GM19328 (cell line): ENCODE results near the gene SIVA1.

Experiments
- ATAC-seq: cut with Tn5 transposase; IDR thresholded peaks from one replicate; pipeline ENCODE4 v1.9.1; 2021; ENCODE audit warnings: mild to moderate bottlenecking, moderate library complexity; ENCODE audit not compliant: unreplicated experiment

SIVA1 gene

DNA sequence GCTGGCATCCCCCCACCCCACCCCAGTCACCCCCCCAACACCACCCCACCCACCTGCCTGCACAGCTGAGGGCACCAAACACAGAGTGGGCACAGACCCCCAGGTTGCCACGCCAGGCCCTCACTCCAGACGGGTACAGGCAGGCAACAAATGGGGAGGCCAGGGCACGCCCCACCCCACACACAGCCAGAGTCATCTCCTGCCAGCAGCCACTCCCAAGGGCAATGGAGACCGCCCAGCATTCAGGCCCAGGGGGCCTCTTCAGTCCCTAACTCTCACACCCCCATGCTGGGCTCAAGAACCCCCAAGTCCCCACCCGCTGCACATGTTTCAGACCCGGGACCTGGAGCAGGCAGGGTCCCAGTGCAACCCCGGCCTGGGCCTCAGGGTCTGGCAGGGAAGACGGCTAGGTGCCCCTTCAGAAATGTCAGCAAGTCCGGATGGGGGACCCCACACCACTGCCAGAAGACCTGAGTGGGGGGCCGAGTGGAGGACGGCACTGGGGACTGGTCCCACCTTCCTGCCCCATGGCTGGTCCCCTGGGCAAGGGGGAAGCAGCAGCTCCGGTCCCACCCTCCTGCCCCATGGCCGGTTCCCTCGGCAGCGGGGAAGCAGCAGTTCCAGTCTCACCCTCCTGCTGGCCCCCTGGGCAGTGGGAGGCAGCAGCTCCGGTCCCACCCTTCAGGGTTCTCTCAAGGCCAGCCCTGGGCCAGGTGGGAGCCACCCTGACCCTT lies 30.7 kb downstream of the SIVA1 start:
- no peak for ATAC-seq

DNA sequence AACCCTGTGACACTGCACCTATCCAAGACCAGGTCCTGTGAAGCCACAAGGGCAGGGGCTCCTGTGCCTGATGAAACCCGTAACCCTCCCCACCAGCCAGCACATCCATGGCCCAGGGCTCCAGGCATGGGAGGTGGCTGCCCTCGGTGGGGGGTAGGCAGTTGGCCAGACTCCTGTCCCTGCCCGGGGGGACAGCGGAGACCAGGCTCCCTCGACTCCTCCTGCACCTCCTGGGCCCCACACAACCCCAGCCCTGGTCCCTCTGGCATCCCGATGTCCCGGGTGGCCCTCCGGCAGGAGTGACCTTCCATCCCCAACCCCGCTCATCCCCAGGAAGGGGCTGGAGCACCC lies 31.2 kb downstream of the SIVA1 start:
- ATAC-seq = no peak

DNA sequence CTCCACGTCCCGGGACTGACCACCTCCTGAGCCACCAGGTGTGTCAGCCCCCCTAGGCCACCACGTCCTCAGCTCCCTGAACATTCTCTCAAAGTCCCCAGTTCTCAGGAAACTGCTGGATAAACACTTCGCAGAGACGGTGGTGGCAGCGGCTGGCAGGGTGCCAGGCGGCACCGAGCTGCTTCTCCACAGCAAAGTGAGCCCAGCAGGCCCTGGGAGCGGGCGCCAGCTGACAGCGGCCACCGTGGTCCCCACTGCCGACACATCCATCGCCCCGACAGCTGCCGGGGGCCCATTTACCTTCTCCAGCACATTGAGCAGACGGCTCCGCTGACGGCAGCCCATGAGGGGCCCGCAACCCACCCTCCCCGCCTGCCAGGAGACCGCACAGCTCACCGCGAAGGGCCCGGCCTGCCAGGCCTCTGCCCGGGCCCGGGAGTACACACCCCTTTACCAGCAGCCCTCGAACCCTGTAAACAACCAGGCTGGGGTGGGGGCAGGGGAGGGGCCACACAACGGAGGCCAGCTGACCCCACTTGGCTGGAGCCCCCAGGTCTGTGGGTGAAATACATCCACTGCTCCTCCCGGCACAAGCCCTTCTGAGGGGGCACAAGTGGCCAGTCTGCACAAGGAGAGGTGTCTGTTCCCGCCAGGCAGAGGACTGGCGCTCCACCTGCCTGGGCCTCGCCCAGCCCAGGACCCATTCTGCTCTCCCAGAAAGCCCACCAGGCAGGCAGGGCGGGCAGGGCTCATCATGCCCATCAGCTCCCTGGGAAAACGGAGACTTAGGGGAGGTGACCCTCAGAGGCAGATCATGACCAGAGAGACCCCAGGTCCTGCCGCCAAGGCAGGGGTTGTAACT lies 32.1 kb downstream of the SIVA1 start:
- ATAC-seq = no peak

DNA sequence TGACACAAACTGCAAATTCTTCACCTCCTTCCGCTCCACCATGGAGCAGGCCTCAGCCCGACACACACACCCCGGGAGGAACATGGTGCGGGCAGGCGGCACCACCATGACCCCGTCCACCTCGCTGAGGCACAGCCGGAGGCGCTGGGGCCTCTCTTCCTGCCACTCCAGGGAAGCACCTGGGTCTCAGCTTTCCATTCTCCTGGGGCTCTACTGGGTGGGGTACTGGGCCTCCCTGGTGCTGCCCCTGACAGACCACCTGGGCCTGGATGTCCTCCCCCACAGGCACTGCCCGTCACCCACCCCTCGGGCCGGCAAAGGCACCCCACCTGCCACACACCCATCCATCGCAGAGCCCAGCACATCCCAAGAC lies 32.7 kb downstream of the SIVA1 start:
- ATAC-seq = no peak

DNA sequence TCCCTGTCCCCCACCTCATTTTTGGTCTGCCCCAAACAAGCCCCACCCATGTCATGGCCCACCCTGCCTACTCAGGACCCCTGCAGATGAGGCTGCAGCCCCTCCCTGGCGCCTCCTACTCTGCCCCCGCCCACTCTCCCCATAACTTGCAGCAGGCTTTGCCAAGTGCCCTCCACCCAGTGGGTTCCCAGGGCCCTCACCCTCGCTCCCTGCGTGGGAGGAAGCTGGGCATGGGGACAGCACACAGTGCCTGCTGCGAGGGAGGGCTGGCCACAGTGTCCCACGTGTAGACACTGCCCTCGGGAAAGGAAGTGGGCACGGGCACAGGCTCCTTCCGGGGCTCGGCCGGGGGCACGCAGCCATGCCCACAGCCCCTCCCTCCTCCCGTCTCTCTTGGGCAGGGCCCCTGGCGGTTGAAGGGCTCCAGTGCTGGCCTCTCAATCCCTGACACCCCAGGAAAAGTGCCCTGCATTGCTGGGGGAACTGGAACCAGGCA lies 33.2 kb downstream of the SIVA1 start:
- ATAC-seq = no peak

DNA sequence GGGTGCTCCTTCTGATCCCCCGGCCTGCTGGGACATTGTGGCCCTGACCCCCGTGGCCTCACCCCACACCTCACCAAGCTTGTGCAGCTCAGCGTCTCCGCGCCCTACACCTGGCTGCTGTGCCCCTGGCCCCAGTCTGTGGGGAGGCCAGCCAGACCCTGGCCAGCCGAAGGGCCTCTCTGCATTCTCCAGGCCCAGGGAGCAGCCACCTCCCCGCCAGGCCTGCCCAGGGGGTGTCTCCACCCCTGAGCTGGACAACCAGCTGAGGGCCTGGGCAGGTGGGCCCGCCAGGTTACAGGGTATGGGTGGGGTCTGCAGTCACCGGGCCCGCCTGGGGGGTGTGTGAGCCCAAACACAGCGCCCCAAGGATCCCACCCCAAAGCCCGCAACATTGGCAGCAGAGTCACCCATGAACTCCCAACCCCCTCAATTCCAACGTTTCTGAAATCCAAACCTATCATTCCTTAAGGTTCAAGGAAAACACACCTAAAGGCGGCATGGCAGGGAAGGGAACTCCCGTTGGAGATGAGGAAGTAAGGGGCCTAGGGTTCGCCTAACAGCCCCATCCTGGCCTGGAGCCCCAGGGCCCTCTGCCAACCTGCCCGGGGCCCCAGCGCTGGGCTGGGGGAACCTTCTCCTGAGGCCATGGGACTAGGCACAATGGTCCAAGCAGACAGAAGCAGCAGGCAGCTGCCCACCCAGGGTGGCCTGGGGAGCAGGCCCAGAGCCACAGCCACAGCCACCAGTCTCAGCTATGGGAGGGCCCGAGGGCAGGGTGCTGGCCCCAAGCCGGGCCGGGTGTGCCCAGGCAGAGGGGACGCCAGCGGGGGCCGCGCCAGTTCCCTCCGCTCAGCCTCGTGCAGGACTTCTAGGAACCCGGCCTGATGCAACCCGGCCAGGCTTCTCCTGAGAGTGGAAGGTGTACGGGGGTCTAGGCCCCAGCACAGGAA lies 34.1 kb downstream of the SIVA1 start:
- ATAC-seq = no peak

DNA sequence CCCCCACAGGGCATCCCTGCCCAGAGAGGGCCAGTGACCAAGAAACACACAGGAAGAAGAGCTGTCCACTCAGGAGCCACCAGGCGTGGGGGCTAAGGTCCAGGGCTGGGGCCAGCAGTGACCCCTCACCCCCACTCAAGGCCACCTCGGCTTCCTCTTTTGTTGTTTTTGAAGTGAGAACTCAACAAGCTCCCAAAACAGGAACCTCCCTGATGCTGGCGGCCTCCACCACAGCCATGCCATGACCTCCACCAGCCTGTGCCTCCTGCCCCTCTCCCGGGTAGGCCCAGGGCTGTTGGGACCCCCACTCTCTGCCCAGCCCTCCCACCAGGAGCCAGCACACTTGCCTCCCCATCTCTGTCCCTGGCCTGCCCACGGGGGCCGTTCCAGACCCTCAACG lies 34.8 kb downstream of the SIVA1 start:
- no peak for ATAC-seq

DNA sequence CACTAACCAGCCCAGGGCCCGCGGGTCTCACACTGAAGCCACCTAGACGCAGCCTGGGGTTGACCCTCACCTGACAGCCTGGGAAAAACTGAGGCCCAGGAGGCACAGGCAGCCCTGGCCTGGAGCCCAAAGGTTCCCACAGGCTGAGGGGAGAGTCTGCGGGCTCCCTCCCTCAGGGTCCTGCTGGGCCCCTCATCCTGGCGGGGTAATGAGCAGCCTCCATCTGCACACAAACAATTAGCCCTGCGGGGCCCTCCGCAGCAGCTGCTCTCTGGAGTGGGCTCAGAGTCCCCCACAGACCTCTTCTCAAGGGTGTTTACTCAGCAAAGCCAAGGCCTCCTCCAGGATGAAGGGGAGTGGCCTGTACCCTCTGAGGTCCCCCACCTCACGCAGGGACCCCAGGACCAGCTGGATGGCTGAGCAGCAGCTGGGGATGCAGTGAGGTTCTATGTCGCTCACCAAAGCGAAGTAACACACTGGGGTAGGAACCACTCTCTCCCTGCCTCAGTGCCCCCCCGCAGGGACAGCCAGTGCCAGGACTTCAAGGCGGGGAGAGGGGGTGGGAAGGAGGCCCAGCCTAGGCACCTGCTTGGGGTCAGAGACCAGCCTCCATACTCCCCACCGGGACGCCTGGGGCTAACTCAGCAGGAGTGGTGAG lies 35.3 kb downstream of the SIVA1 start:
- no peak for ATAC-seq

DNA sequence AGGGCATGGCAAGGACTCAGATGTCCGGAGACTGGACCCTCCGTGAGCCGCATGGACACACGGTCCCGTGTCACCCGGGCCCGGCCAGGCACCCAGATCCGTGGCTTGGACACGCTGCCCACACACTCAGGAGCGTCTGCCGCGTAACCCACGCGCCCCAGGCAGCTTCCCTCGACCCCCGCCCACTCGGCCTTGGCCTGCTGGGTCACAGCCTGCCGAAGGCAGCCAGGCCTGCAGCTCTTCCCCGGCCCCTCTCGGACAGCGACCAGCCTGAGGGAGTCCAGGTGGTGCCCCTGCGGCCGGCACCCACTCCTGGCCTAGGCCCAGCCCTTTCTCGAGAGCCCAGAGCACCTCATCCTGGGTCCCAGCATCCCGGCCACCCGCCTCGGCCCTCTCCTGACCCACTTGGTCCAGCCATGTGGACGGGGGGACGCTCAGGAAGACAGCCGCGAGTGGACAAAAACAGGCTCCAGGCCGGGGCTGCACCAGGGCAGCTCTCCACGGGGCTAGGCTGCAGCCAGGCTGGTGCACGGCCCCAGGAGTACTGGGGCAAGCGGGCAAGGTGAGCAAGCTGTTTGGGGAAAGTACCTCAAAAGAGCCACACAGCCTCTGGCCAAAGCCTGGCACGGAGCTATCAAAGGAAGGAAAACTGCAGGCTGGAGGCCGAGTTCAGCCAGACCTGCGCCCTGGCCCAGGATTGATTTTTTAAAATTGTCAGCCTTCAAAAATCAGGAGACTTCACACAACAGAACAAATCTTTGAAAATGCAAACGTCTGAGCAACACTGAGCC lies 36.1 kb downstream of the SIVA1 start:
- ATAC-seq = no peak

DNA sequence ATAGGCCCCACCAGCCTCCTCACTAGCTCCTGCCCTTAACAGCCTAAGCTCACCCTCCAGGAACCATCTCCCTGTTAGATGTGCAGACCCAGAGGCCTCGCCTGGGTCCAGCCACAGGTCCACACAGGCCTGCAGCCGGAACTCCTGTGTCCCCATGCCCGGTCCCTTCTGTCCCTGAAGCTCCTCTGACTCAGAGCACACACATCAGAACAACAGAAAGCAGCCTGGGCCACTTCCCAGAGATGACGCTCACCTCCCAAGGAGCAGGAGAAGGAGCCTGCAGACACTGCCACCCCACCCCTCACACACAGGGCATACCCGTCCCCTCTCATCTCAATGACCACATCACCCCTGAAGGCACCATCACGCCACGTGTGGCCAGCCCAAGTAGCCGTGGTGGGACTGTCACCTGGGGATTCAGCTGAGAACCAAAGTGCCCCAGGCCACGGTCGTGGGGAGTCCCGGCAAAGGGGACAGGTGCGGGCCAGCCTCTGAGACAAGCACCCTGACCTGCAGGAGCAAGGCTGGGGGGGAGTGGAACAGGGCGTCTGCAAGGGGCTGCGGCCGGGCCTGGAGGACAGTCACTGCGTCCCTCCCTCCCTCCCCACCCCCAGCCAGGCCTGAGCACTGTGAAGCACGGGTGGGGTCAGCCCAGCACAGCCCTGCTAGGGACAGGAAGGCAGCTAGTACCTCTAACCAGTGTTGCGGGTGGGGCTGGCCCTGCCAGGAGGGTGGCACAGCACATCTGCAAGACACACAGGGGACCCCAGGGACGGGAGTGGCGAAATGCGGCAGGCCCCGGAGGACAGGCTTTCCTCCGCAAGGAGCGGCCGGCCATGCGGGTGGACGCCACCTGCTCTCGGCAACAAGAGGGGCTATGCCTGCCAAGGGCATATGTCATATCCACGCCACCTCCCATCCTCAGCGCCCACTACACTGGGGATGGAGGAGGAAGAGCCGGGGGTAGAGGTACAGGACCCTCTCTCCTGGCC lies 37.1 kb downstream of the SIVA1 start:
- no peak for ATAC-seq

DNA sequence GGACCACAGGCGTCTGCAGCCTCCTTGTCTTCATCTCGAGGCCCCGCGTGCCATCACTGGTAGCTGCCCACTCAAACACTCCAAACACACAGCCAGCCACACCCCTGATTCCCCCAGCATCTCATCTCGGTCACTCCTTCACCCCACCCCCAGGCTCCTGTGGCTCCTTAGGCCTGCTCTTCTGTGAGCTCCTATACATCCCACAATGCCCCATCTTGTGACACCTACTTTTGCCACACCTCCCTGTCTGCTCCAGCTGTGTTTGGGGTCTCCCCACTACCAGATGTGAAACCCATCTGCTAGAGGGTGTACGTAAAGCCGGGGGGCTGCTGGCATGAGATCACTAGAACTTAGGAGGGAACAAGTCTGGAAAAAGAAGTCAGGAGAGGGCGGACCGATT lies 38.5 kb downstream of the SIVA1 start:
- ATAC-seq = no peak

DNA sequence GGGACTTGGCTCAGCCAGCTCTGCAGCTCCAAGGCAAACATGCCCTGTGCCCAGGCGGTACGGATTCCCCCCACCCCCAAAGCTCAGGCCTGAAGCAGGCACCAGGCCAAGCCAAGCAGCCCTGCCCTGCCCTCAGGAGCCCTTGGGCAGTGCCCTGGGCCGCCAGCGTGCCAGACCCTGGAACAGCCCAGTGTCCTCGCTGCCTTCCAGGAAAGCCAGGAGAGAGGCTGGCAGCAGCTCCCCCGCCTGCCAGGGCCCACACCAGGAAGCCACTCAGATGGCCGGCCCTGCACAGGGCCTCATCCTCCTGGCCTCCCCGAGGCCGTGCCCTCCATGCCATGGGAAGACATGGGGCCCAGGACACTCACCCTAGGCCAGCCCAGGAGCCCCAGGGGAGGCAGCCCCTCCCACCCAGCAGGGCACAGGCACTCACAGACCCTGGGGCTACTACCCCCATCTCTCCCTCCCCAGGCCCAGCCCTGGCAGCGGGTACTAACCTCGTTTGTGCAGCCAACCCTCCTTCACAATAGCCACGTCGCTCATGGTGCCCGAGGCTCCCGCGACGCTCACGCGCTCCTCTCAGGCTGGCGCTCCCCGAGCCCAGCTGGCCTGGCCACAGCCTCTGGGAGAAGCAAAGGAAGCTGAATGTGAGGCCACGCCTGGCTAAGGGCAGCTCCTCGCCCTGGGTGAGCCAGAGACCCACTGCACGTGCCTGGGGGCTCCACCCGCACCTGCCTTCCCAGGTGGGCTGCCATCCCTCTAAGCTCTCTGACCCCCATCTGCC lies 39.3 kb downstream of the SIVA1 start:
- no peak for ATAC-seq

DNA sequence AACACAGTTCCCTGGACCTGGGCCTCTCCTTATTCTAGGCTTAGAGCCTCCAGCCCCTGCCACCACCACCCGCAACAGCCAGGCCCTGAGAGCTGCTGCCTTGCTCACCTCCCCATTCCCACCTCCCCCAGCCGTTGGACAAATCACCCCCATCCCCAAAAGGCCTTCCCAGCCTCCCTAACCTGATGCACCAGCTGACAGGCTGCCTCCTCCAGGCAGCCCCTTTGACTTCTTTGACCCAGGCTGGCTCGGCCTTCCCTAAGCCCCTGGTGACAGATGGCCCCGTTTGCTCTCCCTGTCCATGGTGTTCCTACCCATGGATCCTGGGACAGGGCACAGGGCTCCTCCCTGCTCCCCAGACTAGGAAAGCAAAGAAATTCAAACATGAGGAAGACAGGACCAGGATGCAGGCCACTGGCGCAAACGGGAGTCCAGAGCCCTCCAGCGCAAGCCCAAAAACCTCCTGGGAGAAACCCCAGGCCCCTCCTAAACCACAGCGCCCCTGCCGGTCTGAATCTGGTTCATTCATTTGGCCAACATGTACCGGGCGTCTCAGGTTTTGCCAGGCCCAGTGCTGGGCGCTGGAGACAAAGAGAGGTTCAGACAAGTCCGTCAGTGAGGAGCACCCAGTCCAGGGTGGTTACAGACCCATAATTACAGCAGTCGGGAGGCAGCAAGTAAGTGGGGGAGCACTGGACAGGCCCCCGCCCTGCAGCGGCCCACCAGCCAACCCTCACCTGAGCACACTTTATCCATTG lies 40.2 kb downstream of the SIVA1 start:
- ATAC-seq = no peak

DNA sequence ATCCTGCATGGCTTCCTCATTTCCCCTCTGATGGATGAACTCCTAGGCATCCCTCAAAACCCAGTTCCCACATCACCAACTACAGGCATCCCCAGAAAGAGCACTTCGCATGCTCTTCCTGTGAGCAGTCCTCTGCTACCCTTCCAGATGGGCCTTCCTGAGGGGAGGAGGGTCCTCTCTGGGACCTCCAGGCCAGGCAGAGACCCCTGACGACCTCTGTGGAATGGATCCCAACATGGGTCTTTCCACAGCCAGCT lies 40.7 kb downstream of the SIVA1 start:
- ATAC-seq = no peak

DNA sequence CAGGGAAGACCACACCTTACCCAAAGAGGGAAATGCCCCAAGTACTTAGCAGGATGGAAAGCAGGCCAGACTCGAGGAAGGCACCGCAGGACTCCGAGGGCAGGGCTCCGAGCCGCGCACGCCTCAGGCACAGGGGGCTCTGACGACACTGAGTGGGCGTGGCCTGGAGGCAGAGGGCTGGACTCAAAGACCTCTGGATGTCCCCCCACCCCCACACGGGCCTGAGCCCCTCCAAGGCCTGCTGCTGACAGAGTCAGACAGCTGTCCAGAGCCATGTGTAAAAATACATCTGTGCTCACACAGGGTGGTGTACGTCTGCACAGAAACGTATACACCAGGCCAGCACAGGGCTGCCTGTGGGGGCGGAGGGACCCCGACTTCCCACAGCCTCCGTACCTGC lies 41.2 kb downstream of the SIVA1 start:
- no peak for ATAC-seq

DNA sequence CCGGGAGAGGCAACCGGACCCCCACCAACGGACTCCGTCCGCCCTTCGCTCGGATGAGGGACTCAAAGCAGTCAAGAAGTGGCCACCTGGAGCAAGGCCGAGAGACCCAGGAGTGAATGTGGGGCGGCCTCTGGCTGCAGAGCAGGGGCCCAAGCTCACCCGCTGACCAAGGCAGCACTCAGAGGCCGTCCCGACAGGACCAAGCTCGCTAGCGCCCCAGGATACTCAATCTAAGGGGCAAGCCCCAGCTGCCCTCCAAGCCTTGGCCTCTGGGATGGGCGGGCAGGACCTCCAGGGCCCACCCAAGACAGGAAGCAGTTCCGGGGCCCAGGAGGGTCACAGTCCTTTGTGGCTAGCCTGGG lies 41.7 kb downstream of the SIVA1 start:
- ATAC-seq = peak; percentile 13

DNA sequence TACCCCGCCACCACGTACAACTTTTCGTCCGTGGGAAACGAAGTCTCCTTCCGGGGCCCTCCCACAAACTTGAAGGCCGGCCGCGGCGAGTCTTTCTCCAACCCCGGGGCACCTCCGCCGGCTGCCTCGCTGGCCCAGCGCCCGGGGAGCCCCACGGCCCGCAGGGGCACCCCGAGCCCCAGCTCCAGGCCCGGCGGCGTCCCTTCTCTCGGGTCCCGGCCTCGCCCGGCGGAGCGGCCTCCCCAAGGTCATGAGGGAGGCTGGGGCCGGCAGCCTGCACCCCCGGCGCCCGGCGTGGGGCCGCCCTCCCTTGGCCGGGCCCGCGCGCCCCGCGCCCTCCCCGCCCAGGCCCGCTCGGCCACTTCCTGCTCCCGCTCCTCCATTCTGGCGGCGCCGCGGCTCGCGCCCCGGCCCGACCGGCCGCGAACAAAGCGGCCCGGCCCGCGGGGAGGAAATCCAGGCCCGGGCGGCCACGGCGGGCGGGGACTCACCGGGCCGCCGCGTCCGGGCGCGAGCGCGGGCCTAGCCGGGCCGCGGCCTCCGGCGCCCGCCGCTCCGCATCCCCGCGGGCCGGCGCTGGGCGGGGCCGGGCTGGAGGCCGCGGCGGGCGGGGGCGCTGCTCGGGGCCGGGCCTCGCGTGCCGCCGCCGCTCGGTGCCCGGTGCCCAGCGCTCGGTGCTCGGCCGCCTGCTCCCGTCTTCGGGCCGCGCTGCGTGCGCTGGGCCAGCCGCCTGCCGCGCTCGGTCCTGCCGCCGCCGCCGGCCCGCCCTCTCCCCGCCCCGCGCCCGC lies 42.2 kb downstream of the SIVA1 start, which contains the start of gene AKT1:
TSS of gene AKT1 (minus strand) at position 756 of the 788 bp plus-strand sequence. CDS start 3,105 bp downstream, outside the sequence.
- ATAC-seq = peak; percentile 39
